Smooth muscle cell (in vitro differentiated cells): ENCODE results near the gene KCTD2. TPM values are rescaled to one million over a fixed set of nuclear protein-coding genes. Genes with fewer than 3 reads are reported as not detected.
A peak's percentile ranks its signal among the peaks of the same experiment; 100 is the strongest.
"Not testable (repeated sequence)": the region's sequence is repeated elsewhere in the genome, so short reads cannot be mapped to it uniquely, and the experiment has no call there.

ENCODE experiments used
- DNase-seq: peaks from one replicate; lab custom pipeline; 2025; ENCODE audit not compliant: unreplicated experiment; lab: John Stamatoyannopoulos, UW
- H2AFZ ChIP-seq: fragments of 200-600 bp; sonication (generic); 2 replicates; pipeline ENCODE4 v1.6.0; 2016; ENCODE audit warnings: antibody characterized with exemption, low read depth, mild to moderate bottlenecking
- H3F3A ChIP-seq: fragments of 200-600 bp; sonication (generic); 2 replicates; pipeline ENCODE4 v1.6.0; 2017; ENCODE audit warnings: antibody characterized with exemption, low read depth
- H3K27ac ChIP-seq: fragments of 200-600 bp; sonication (generic); 2 replicates; pipeline ENCODE4 v1.5.1; 2016; ENCODE audit warnings: low read depth, mild to moderate bottlenecking
- H3K27me3 ChIP-seq: fragments of 200-600 bp; sonication (generic); 2 replicates; pipeline ENCODE4 v1.6.1; 2016; ENCODE audit warnings: low read depth, mild to moderate bottlenecking
- H3K36me3 ChIP-seq: fragments of 200-600 bp; sonication (generic); 2 replicates; pipeline ENCODE4 v1.5.1; 2016; ENCODE audit warnings: low read depth
- H3K4me1 ChIP-seq: fragments of 200-600 bp; sonication (generic); 2 replicates; pipeline ENCODE4 v1.5.1; 2016; ENCODE audit warnings: low read depth
- H3K4me2 ChIP-seq: fragments of 200-600 bp; sonication (generic); 2 replicates; pipeline ENCODE4 v1.6.0; 2016; ENCODE audit warnings: mild to moderate bottlenecking
- H3K4me3 ChIP-seq: fragments of 200-600 bp; sonication (generic); 2 replicates; pipeline ENCODE4 v1.5.1; 2016; ENCODE audit warnings: mild to moderate bottlenecking
- H3K79me2 ChIP-seq: fragments of 200-600 bp; sonication (generic); 2 replicates; pipeline ENCODE4 v1.6.0; 2016; ENCODE audit warnings: low read depth, mild to moderate bottlenecking
- H3K9ac ChIP-seq: fragments of 200-600 bp; sonication (generic); 2 replicates; pipeline ENCODE4 v1.6.0; 2016; ENCODE audit warnings: low read depth
- H3K9me3 ChIP-seq: fragments of 200-600 bp; sonication (generic); replicated peaks from 2 replicates; pipeline ENCODE4 v1.5.1; 2016; ENCODE audit warnings: low read depth
- H4K20me1 ChIP-seq: fragments of 200-600 bp; sonication (generic); 2 replicates; pipeline ENCODE4 v1.6.0; 2016; ENCODE audit warnings: low read depth
- WGBS: methylation state at CpG from one replicate; pipeline ENCODE4 v1.1.7; 2016; ENCODE audit warnings: low lambda C conversion rate; 5-methylcytosine and 5-hydroxymethylcytosine counted together
- polyA plus RNA-seq: library from polyadenylated mRNA; unstranded; fragments of >200 nt; fragmentation: Nextera tagmentation; extraction: Ambion mirVana; gene quantifications from 2 replicates; pipeline ENCODE4 v1.2.1, GENCODE V29; 2016
- total RNA-seq: library from RNA; depleted of rRNA; stranded (reverse); fragments of >200 nt; gene quantifications from 2 replicates; pipeline ENCODE4 v1.2.3, GENCODE V29; 2014
- TF ChIP-seq, protein P1 (sequence below): fragments of 200-600 bp; sonication (generic); IDR thresholded peaks from 2 replicates; pipeline ENCODE4 v1.5.1; 2017; ENCODE audit warnings: borderline replicate concordance, mild to moderate bottlenecking, antibody characterized with exemption; ENCODE audit not compliant: insufficient read depth, poor library complexity, severe bottlenecking

Gene KCTD2
- total and polyA plus RNA-seq, 2 experiments from 2014 or later: 12.7 to 27.3 TPM

- Histone ChIP-seq H3K9ac (no peak overlapping the region), H3F3A (no peaks in the 10 kb centered on the region), H3K27me3 (no peaks in the 10 kb centered on the region), H2AFZ (no peak overlapping the region), H4K20me1 (no peaks in the 10 kb centered on the region), H3K27ac (no peak overlapping the region), H3K79me2 (no peaks in the 10 kb centered on the region), H3K4me1 (no peaks in the 10 kb centered on the region), H3K4me2 (no peak overlapping the region), H3K4me3 (no peak overlapping the region), H3K9me3 (no peaks in the 10 kb centered on the region), H3K36me3 (peaks cover 3% of the 10 kb centered on the region)
- TF ChIP-seq, protein P1, sequence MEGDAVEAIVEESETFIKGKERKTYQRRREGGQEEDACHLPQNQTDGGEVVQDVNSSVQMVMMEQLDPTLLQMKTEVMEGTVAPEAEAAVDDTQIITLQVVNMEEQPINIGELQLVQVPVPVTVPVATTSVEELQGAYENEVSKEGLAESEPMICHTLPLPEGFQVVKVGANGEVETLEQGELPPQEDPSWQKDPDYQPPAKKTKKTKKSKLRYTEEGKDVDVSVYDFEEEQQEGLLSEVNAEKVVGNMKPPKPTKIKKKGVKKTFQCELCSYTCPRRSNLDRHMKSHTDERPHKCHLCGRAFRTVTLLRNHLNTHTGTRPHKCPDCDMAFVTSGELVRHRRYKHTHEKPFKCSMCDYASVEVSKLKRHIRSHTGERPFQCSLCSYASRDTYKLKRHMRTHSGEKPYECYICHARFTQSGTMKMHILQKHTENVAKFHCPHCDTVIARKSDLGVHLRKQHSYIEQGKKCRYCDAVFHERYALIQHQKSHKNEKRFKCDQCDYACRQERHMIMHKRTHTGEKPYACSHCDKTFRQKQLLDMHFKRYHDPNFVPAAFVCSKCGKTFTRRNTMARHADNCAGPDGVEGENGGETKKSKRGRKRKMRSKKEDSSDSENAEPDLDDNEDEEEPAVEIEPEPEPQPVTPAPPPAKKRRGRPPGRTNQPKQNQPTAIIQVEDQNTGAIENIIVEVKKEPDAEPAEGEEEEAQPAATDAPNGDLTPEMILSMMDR: no peak
- DNase-seq: no peak
- WGBS: 81% methylated on average over 19 of the region's 19 CpGs
These were observed 26.5 kb upstream of the KCTD2 start for GRCh38 chr17:75020331-75021110.

GRCh38 chr17:75024686-75025397 is 22.2 kb upstream of the KCTD2 start:
- no peak for DNase-seq
- Histone ChIP-seq H3F3A (peaks cover 5% of the 10 kb centered on the region), H4K20me1 (no peaks in the 10 kb centered on the region), H3K4me3 (no peak overlapping the region), H3K79me2 (no peaks in the 10 kb centered on the region), H3K27ac (no peak overlapping the region), H3K9ac (no peak overlapping the region), H3K4me2 (no peak overlapping the region), H3K36me3 (peaks cover 3% of the 10 kb centered on the region), H3K27me3 (no peaks in the 10 kb centered on the region), H3K9me3 (no peaks in the 10 kb centered on the region), H3K4me1 (no peaks in the 10 kb centered on the region), H2AFZ (no peak overlapping the region)
- TF ChIP-seq, protein P1: no peak
- 95% methylated on average over 10 of the region's 10 CpGs for WGBS

- H3K27ac ChIP-seq, H3K9ac ChIP-seq, H3K4me3 ChIP-seq, H3K36me3 ChIP-seq, H3K9me3 ChIP-seq, H4K20me1 ChIP-seq, H3K79me2 ChIP-seq, H3K4me1 ChIP-seq, H2AFZ ChIP-seq, DNase-seq, H3K4me2 ChIP-seq, H3F3A ChIP-seq, H3K27me3 ChIP-seq: not testable (repeated sequence)
- WGBS: 95% methylated on average over 9 of the region's 9 CpGs
These were observed 21.7 kb upstream of the KCTD2 start for GRCh38 chr17:75025398-75025734.

GRCh38 chr17:75026650-75027049 is 20.4 kb upstream of the KCTD2 start:
- WGBS: 85% methylated on average over 2 of the region's 2 CpGs
- DNase-seq, H3K36me3 ChIP-seq, H3K27me3 ChIP-seq, H2AFZ ChIP-seq, H3K79me2 ChIP-seq, H3K9ac ChIP-seq, H3K4me3 ChIP-seq, H3K4me1 ChIP-seq, H3K4me2 ChIP-seq, H3F3A ChIP-seq, H4K20me1 ChIP-seq, H3K9me3 ChIP-seq: not testable (repeated sequence)
- H3K27ac ChIP-seq: peak overlapping the region; percentile 15
